ENCODE results near the gene CNTNAP5. TPM values are rescaled to one million over a fixed set of nuclear protein-coding genes. Genes with fewer than 3 reads are reported as not detected.

The CNTNAP5 gene
- total and polyA plus RNA-seq, 2 donors (not counting 1 experiment from before 2014, with no cell fraction given) = not detected

DNA sequence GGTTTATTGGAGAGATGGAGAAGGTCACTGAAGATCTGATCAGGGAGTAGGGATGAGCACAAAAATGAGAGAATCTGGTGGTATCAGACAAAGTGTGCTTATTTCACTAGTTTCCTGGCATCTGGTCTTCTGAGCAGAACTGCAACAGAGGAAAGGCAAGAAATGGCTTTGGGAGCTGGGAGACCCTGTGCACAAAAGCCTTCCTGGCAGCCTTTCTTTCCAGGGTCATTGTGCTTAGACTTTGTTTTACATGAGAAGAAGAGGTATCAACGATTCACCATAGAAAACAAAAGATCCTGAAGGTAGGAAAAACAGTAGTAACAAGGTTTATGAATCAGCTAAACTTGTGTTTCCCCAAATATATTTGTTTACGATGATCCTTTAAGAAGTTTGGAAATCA, 162.9 kb downstream of the CNTNAP5 start:
- Mint-ChIP-seq H3K27ac (no peak overlapping the region), H3K4me3 (no peak overlapping the region), H3K27me3 (no peaks in the 10 kb centered on the region), H3K4me1 (no peaks in the 10 kb centered on the region), H3K9me3 (ENCODE audit: insufficient read depth) (peaks cover 4% of the 10 kb centered on the region)
- Histone ChIP-seq H3K4me3 (ENCODE audit: control extremely low read depth in 1 of 5, extremely low read depth in 1 of 5, insufficient read depth in 1 of 5, low read depth in 2 of 5, low read length in 4 of 5) (no peak overlapping the region), H3K9me3 (ENCODE audit: control extremely low read depth in 1 of 3, control insufficient read depth in 2 of 3, insufficient read depth in 1 of 3, low read length in 2 of 3) (peaks cover 0 to 2% (median 0%) of the 10 kb centered on the region in 3 donors), H4K20me1 (ENCODE audit: control insufficient read depth, insufficient read depth, low read length, poor library complexity, severe bottlenecking) (no peaks in the 10 kb centered on the region), H3K79me2 (ENCODE audit: control insufficient read depth, insufficient read depth, low read length) (no peaks in the 10 kb centered on the region), H3K36me3 (replicated peaks in 1 of 2; ENCODE audit: control extremely low read depth in 1 of 2, control insufficient read depth in 1 of 2, extremely low read depth in 1 of 2, insufficient read depth in 2 of 2, low read length in 1 of 2) (no peaks in the 10 kb centered on the region), H3K27ac (ENCODE audit: low read length in 2 of 2) (no peak overlapping the region), H2AFZ (ENCODE audit: insufficient read depth, low read depth, low read length, poor library complexity, severe bottlenecking) (no peak overlapping the region), H3K4me1 (ENCODE audit: control insufficient read depth in 2 of 2, insufficient read depth in 2 of 2, low read length in 2 of 2) (no peaks in the 10 kb centered on the region), H3K27me3 (replicated peaks in 1 of 4; ENCODE audit: control extremely low read depth in 1 of 4, control insufficient read depth in 3 of 4, insufficient read depth in 4 of 4, low read length in 3 of 4) (no peaks in the 10 kb centered on the region), H3K4me2 (replicated peaks; ENCODE audit: low read depth, low read length, poor library complexity, severe bottlenecking) (no peak overlapping the region), H3K9ac (ENCODE audit: low read length) (no peak overlapping the region)
- no peak for DNase-seq
- no peak for TF ChIP-seq EZH2 (IDR thresholded peaks at IDR 0.05; ENCODE audit: borderline replicate concordance, insufficient read depth, low read depth, low read length, poor library complexity, severe bottlenecking)
- TF ChIP-seq, protein P1, sequence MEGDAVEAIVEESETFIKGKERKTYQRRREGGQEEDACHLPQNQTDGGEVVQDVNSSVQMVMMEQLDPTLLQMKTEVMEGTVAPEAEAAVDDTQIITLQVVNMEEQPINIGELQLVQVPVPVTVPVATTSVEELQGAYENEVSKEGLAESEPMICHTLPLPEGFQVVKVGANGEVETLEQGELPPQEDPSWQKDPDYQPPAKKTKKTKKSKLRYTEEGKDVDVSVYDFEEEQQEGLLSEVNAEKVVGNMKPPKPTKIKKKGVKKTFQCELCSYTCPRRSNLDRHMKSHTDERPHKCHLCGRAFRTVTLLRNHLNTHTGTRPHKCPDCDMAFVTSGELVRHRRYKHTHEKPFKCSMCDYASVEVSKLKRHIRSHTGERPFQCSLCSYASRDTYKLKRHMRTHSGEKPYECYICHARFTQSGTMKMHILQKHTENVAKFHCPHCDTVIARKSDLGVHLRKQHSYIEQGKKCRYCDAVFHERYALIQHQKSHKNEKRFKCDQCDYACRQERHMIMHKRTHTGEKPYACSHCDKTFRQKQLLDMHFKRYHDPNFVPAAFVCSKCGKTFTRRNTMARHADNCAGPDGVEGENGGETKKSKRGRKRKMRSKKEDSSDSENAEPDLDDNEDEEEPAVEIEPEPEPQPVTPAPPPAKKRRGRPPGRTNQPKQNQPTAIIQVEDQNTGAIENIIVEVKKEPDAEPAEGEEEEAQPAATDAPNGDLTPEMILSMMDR (IDR thresholded peaks at IDR 0.05) = no peak
- no CpG with 5 or more reads among the region's 2 CpGs for WGBS (ENCODE audit: insufficient coverage)
- intact Hi-C loops (cut with micrococcal nuclease) = no loop called here
- POLR2A ChIA-PET = no interaction called here
- no peak for ATAC-seq (ENCODE audit: low read depth)
- CTCF ChIA-PET = no interaction called here

DNA sequence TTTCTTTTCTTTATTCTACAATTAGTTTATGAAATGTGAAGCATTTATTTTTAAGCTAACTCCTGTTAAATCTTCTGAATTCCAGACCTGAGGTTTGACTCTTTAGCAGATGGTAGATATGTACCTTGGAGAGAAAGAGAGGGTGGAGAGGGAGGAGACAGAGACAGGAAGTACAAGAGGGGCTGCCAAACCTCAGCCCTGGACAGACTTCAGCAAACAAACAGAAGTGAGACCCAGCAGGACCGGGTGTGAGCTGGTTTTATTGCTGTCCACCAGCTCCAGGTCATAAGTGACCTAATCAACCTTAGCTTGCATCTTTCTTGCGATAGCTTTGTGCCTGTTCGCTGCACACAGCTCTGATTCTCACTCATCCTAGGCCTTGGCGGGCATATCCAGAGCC, 168.6 kb downstream of the CNTNAP5 start:
- no peaks in the 10 kb centered on the region for H3K4me1 ChIP-seq (ENCODE audit: control insufficient read depth in 2 of 2, insufficient read depth in 2 of 2, low read length in 2 of 2)
- H3K4me2 ChIP-seq (replicated peaks; ENCODE audit: low read depth, low read length, poor library complexity, severe bottlenecking) = no peak overlapping the region
- Mint-ChIP-seq H3K4me3 (no peak overlapping the region), H3K27me3 (no peaks in the 10 kb centered on the region), H3K27ac (no peak overlapping the region), H3K4me1 (no peaks in the 10 kb centered on the region), H3K9me3 (ENCODE audit: insufficient read depth) (peaks cover 4% of the 10 kb centered on the region)
- ChIA-PET CTCF (no interaction called here), POLR2A (no interaction called here)
- H3K9ac ChIP-seq (ENCODE audit: low read length) = no peak overlapping the region
- no peaks in the 10 kb centered on the region for H3K36me3 ChIP-seq (replicated peaks in 1 of 2; ENCODE audit: control extremely low read depth in 1 of 2, control insufficient read depth in 1 of 2, extremely low read depth in 1 of 2, insufficient read depth in 2 of 2, low read length in 1 of 2)
- DNase-seq (no peak), ATAC-seq (ENCODE audit: low read depth) (no peak)
- no peak overlapping the region for H3K4me3 ChIP-seq (ENCODE audit: control extremely low read depth in 1 of 5, extremely low read depth in 1 of 5, insufficient read depth in 1 of 5, low read depth in 2 of 5, low read length in 4 of 5)
- TF ChIP-seq, protein P1 (IDR thresholded peaks at IDR 0.05) = no peak
- no peak for TF ChIP-seq EZH2 (IDR thresholded peaks at IDR 0.05; ENCODE audit: borderline replicate concordance, insufficient read depth, low read depth, low read length, poor library complexity, severe bottlenecking)
- peaks cover 0 to 6% (median 0%) of the 10 kb centered on the region in 3 donors for H3K9me3 ChIP-seq (ENCODE audit: control extremely low read depth in 1 of 3, control insufficient read depth in 2 of 3, insufficient read depth in 1 of 3, low read length in 2 of 3)
- H2AFZ ChIP-seq (ENCODE audit: insufficient read depth, low read depth, low read length, poor library complexity, severe bottlenecking) = no peak overlapping the region
- H3K27ac ChIP-seq (ENCODE audit: low read length in 2 of 2) = no peak overlapping the region
- no peaks in the 10 kb centered on the region for H3K79me2 ChIP-seq (ENCODE audit: control insufficient read depth, insufficient read depth, low read length)
- no peaks in the 10 kb centered on the region for H3K27me3 ChIP-seq (replicated peaks in 1 of 4; ENCODE audit: control extremely low read depth in 1 of 4, control insufficient read depth in 3 of 4, insufficient read depth in 4 of 4, low read length in 3 of 4)
- intact Hi-C loops (cut with micrococcal nuclease) = no loop called here
- no peaks in the 10 kb centered on the region for H4K20me1 ChIP-seq (ENCODE audit: control insufficient read depth, insufficient read depth, low read length, poor library complexity, severe bottlenecking)
- 77% methylated on average over 4 of the region's 4 CpGs for WGBS (ENCODE audit: insufficient coverage)
